Liver (tissue), 9 donors: Measurements from ENCODE around the gene WFDC12. TPM values are rescaled to one million over a fixed set of nuclear protein-coding genes. Genes with fewer than 3 reads are reported as not detected.

Source experiments
- DNase-seq: peaks from one replicate; pipeline ENCODE4 v3.0.0-alpha.2; 2017; ENCODE audit warnings: low spot score
- H3K27ac ChIP-seq, 2 donors: one replicate each; pipeline ENCODE4 v1.7.0; 2013; ENCODE audit warnings: inconsistent platforms in 2 of 2, low read length in 2 of 2, control low read depth in 1 of 2, low read depth in 1 of 2, mild to moderate bottlenecking in 1 of 2
- H3K27me3 ChIP-seq, 4 donors: one replicate each; pipeline versions ENCODE4 v1.6.1 to v1.7.0; 2013; ENCODE audit warnings: low read length in 3 of 4, inconsistent platforms in 1 of 4, mild to moderate bottlenecking in 1 of 4, moderate library complexity in 1 of 4; ENCODE audit not compliant: control insufficient read depth in 4 of 4, insufficient read depth in 4 of 4
- H3K36me3 ChIP-seq, 4 donors: one replicate each; pipeline versions ENCODE4 v1.6.1 to v1.7.0; 2013; ENCODE audit warnings: low read length in 3 of 4, mild to moderate bottlenecking in 3 of 4, low read depth in 1 of 4, moderate library complexity in 1 of 4; ENCODE audit not compliant: control insufficient read depth in 4 of 4, insufficient read depth in 3 of 4
- H3K4me1 ChIP-seq, 4 donors: one replicate each; pipeline versions ENCODE4 v1.6.1 to v1.7.0; 2013; ENCODE audit warnings: low read length in 3 of 4, mild to moderate bottlenecking in 3 of 4, moderate library complexity in 1 of 4; ENCODE audit not compliant: control insufficient read depth in 4 of 4, insufficient read depth in 4 of 4
- H3K4me3 ChIP-seq, 3 donors: one replicate each; pipeline versions ENCODE4 v1.6.1 to v1.7.0; 2013; ENCODE audit warnings: low read length in 3 of 3, control low read depth in 1 of 3, low read depth in 1 of 3, mild to moderate bottlenecking in 1 of 3
- H3K9ac ChIP-seq, 2 donors: one replicate each; pipeline ENCODE4 v1.7.0; 2013; ENCODE audit warnings: low read length in 2 of 2, mild to moderate bottlenecking in 2 of 2, moderate library complexity in 2 of 2, control low read depth in 1 of 2, low read depth in 1 of 2
- H3K9me3 ChIP-seq, 4 donors: one replicate each; pipeline versions ENCODE4 v1.6.1 to v1.7.0; 2013; ENCODE audit warnings: low read length in 3 of 4; ENCODE audit not compliant: control insufficient read depth in 4 of 4
- EGR1 ChIP-seq, 2 donors: IDR thresholded peaks; 2 replicates each; pipeline ENCODE4 v1.6.1; 2016 to 2018; ENCODE audit warnings: antibody characterized with exemption in 2 of 2, low read depth in 2 of 2
- FOXA1 ChIP-seq: IDR thresholded peaks from 2 replicates; pipeline ENCODE4 v1.6.1; 2016; ENCODE audit warnings: antibody characterized with exemption
- GABPA ChIP-seq, 2 donors: IDR thresholded peaks in 1 of 2; conservative IDR thresholded peaks in 1 of 2; 2 replicates each; pipeline ENCODE4 v1.6.1; 2016; ENCODE audit warnings: antibody characterized with exemption in 2 of 2, mild to moderate bottlenecking in 1 of 2, moderate library complexity in 1 of 2
- HNF4A ChIP-seq, 2 donors: conservative IDR thresholded peaks; 2 replicates each; pipeline ENCODE4 v1.6.1; 2016; ENCODE audit warnings: antibody characterized with exemption in 2 of 2, mild to moderate bottlenecking in 2 of 2
- HNF4G ChIP-seq: IDR thresholded peaks from 2 replicates; pipeline ENCODE4 v1.6.1; 2016; ENCODE audit warnings: antibody characterized with exemption
- JUND ChIP-seq, 2 donors: IDR thresholded peaks; 2 replicates each; pipeline ENCODE4 v1.6.1; 2016; ENCODE audit warnings: antibody characterized with exemption in 2 of 2
- NR2F2 ChIP-seq: IDR thresholded peaks from 2 replicates; pipeline ENCODE4 v1.6.1; 2016; ENCODE audit warnings: antibody characterized with exemption
- REST ChIP-seq: IDR thresholded peaks from 2 replicates; pipeline ENCODE4 v1.6.1; 2016; ENCODE audit warnings: antibody characterized with exemption, mild to moderate bottlenecking
- RXRA ChIP-seq, 2 donors: IDR thresholded peaks; 2 replicates each; pipeline ENCODE4 v1.6.1; 2017 to 2018; ENCODE audit warnings: antibody characterized with exemption in 2 of 2, mild to moderate bottlenecking in 1 of 2
- SP1 ChIP-seq: IDR thresholded peaks from 2 replicates; pipeline ENCODE4 v1.6.1; 2018; ENCODE audit warnings: antibody characterized with exemption, mild to moderate bottlenecking
- TAF1 ChIP-seq: conservative IDR thresholded peaks from 2 replicates; pipeline ENCODE4 v1.6.1; 2016; ENCODE audit warnings: antibody characterized with exemption, mild to moderate bottlenecking
- YY1 ChIP-seq: IDR thresholded peaks from 2 replicates; pipeline ENCODE4 v1.6.1; 2016; ENCODE audit warnings: antibody characterized with exemption, mild to moderate bottlenecking
- WGBS: extraction: QIAGEN DNeasy Blood & Tissue Kit; methylation state at CpG from one replicate; pipeline ENCODE4 v1.1.7; 2013; 5-methylcytosine and 5-hydroxymethylcytosine counted together
- polyA plus RNA-seq, 2 donors: library from polyadenylated mRNA; stranded (reverse) in 1 of 2; unstranded in 1 of 2; fragments of 200-250 nt in 1 of 2; fragments of >200 nt in 1 of 2; fragmentation: Nextera tagmentation in 1 of 2; extraction: Ambion mirVana in 1 of 2; gene quantifications; one replicate each; pipeline versions ENCODE4 v1.2.1 to v1.2.3, GENCODE V29; 2013 to 2015
- total RNA-seq, 2 donors: library from RNA; depleted of rRNA; stranded (reverse); fragments of >200 nt; gene quantifications; one replicate each; pipeline ENCODE4 v1.2.3, GENCODE V29; 2014
- TF ChIP-seq, protein P1 (sequence below): IDR thresholded peaks from 2 replicates; pipeline ENCODE4 v1.6.1; 2016; ENCODE audit warnings: antibody characterized with exemption
- TF ChIP-seq, protein P2 (sequence below): IDR thresholded peaks from 2 replicates; pipeline ENCODE4 v1.6.1; 2016; ENCODE audit warnings: antibody characterized with exemption
- TF ChIP-seq, protein P3 (sequence below): fragments of 150-350 bp; IDR thresholded peaks from 2 replicates; pipeline ENCODE4 v1.5.1; 2017; ENCODE audit warnings: improper control_type of control experiment, low read depth, low read length; ENCODE audit not compliant: missing input control
- TF ChIP-seq, protein P4 (sequence below): IDR thresholded peaks from 2 replicates; pipeline ENCODE4 v1.6.1; 2016; ENCODE audit warnings: antibody characterized with exemption
- donor health status: healthy.
- donor health status: healthy.
- donor health status: healthy.
- donor health status: healthy.
- donor health status: healthy.

WFDC12 gene
- total and polyA plus RNA-seq, 4 donors = not detected

DNA sequence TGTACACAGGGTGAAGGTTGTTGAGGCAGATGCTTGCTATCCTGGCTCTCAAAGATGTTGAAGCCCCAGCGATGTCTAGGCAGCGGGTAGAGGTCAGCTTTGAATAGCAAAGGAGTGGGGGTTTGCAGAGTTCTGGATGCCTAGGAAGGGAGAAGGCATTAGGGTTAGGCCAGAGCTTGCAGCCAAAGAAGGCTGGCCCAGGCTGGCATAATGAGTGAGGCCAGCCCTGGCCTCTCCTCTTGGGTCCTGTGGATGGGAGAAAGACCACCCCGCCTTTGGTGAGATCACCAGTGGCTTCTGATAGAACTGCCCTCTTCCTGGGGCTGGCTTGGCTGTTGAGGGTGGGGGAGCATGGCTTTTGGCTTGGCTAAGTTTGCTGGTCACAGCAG, 8.9 kb downstream of the WFDC12 start:
- no peaks in the 10 kb centered on the region for H3K4me1 ChIP-seq

GRCh38 chr20:45114465-45115385, 9.5 kb downstream of the WFDC12 start, which contains the start of gene WFDC5:
WFDC5 (minus strand) TSS chr20:45115174; CDS start chr20:45115083, 91 bp downstream.
- no peak within 1 kb of the TSS for H3K9ac ChIP-seq
- H3K27me3 ChIP-seq = peaks cover 0 to 4% (median 0%) of the 10 kb centered on the region in 4 donors
- H3K4me1 ChIP-seq = no peaks in the 10 kb centered on the region
- H3K9me3 ChIP-seq = no peaks in the 10 kb centered on the region
- H3K4me3 ChIP-seq = no peak within 1 kb of the TSS
- no peak within 1 kb of the TSS for H3K27ac ChIP-seq
- DNase-seq = no peak
- no peaks in the 10 kb centered on the region for H3K36me3 ChIP-seq
- WGBS = 51% methylated on average over 16 of the region's 16 CpGs
- no peak for TF ChIP-seq YY1
- no peak for TF ChIP-seq TAF1
- TF ChIP-seq HNF4G = no peak

More for the DNA sequence above, 8.9 kb downstream of the WFDC12 start:
- WGBS = 73% methylated on average over 3 of the region's 3 CpGs
- H3K4me3 ChIP-seq = no peak overlapping the region
- H3K27ac ChIP-seq = no peak overlapping the region
- H3K9me3 ChIP-seq = no peaks in the 10 kb centered on the region
- no peaks in the 10 kb centered on the region for H3K36me3 ChIP-seq
- peaks cover 0 to 6% (median 0%) of the 10 kb centered on the region in 4 donors for H3K27me3 ChIP-seq
- no peak for TF ChIP-seq EGR1 (IDR thresholded peaks at IDR 0.05; ENCODE audit: low read depth in 2 of 2)
- no peak for DNase-seq
- H3K9ac ChIP-seq = no peak overlapping the region

DNA sequence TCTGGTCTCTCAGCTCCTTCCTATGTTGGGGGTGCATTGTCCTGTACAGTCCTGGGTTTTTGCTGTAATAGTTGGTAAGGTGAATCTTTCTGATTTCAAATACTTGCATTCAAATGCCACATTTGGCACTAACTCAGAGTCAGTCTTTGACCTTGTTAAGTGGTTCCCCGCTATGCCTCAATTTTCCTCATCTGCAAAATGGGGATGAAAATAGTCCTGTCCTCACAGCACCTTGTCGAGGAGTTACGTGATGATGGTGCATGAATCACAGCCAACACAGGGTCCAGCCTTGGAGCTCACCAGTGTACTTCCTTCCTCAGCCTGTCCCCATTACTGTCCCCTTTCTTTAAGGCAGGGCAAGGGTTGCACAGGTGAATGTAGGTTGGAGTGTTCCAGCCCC, 10.4 kb downstream of the WFDC12 start:
- no peak for DNase-seq
- TF ChIP-seq, protein P1, sequence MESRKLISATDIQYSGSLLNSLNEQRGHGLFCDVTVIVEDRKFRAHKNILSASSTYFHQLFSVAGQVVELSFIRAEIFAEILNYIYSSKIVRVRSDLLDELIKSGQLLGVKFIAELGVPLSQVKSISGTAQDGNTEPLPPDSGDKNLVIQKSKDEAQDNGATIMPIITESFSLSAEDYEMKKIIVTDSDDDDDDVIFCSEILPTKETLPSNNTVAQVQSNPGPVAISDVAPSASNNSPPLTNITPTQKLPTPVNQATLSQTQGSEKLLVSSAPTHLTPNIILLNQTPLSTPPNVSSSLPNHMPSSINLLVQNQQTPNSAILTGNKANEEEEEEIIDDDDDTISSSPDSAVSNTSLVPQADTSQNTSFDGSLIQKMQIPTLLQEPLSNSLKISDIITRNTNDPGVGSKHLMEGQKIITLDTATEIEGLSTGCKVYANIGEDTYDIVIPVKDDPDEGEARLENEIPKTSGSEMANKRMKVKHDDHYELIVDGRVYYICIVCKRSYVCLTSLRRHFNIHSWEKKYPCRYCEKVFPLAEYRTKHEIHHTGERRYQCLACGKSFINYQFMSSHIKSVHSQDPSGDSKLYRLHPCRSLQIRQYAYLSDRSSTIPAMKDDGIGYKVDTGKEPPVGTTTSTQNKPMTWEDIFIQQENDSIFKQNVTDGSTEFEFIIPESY = no peak
- TF ChIP-seq JUND (IDR thresholded peaks at IDR 0.05) = no peak
- TF ChIP-seq, protein P2, sequence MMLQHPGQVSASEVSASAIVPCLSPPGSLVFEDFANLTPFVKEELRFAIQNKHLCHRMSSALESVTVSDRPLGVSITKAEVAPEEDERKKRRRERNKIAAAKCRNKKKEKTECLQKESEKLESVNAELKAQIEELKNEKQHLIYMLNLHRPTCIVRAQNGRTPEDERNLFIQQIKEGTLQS = no peak
- no peak for TF ChIP-seq EGR1 (IDR thresholded peaks at IDR 0.05; ENCODE audit: low read depth in 2 of 2)
- TF ChIP-seq NR2F2 = no peak
- TF ChIP-seq FOXA1 = no peak
- no peak for TF ChIP-seq RXRA (IDR thresholded peaks at IDR 0.05)
- TF ChIP-seq HNF4A (conservative IDR thresholded peaks at IDR 0.05) = no peak
- TF ChIP-seq SP1 = no peak
- TF ChIP-seq, protein P3, sequence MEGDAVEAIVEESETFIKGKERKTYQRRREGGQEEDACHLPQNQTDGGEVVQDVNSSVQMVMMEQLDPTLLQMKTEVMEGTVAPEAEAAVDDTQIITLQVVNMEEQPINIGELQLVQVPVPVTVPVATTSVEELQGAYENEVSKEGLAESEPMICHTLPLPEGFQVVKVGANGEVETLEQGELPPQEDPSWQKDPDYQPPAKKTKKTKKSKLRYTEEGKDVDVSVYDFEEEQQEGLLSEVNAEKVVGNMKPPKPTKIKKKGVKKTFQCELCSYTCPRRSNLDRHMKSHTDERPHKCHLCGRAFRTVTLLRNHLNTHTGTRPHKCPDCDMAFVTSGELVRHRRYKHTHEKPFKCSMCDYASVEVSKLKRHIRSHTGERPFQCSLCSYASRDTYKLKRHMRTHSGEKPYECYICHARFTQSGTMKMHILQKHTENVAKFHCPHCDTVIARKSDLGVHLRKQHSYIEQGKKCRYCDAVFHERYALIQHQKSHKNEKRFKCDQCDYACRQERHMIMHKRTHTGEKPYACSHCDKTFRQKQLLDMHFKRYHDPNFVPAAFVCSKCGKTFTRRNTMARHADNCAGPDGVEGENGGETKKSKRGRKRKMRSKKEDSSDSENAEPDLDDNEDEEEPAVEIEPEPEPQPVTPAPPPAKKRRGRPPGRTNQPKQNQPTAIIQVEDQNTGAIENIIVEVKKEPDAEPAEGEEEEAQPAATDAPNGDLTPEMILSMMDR = no peak
- no peak for TF ChIP-seq YY1
- TF ChIP-seq HNF4G = no peak
- TF ChIP-seq REST = no peak
- no peak for TF ChIP-seq GABPA (IDR thresholded peaks at IDR 0.05 in 1 of 2, conservative IDR thresholded peaks at IDR 0.05 in 1 of 2)
- TF ChIP-seq, protein P4, sequence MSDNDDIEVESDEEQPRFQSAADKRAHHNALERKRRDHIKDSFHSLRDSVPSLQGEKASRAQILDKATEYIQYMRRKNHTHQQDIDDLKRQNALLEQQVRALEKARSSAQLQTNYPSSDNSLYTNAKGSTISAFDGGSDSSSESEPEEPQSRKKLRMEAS = no peak
- H3K4me1 ChIP-seq = no peaks in the 10 kb centered on the region
- no peak overlapping the region for H3K9ac ChIP-seq
- no peak overlapping the region for H3K4me3 ChIP-seq
- 91% methylated on average over 3 of the region's 3 CpGs for WGBS
- H3K27me3 ChIP-seq = peaks cover 0 to 3% (median 0%) of the 10 kb centered on the region in 4 donors
- H3K36me3 ChIP-seq = no peaks in the 10 kb centered on the region
- H3K27ac ChIP-seq = no peak overlapping the region
- H3K9me3 ChIP-seq = no peaks in the 10 kb centered on the region
